ENCODE data around the gene NEURL1B. TPM values are rescaled to one million over a fixed set of nuclear protein-coding genes. Genes with fewer than 3 reads are reported as not detected.

NEURL1B gene
- total RNA-seq, 2 experiments from 2014 or later: 0.04 TPM; not detected in 1

DNA sequence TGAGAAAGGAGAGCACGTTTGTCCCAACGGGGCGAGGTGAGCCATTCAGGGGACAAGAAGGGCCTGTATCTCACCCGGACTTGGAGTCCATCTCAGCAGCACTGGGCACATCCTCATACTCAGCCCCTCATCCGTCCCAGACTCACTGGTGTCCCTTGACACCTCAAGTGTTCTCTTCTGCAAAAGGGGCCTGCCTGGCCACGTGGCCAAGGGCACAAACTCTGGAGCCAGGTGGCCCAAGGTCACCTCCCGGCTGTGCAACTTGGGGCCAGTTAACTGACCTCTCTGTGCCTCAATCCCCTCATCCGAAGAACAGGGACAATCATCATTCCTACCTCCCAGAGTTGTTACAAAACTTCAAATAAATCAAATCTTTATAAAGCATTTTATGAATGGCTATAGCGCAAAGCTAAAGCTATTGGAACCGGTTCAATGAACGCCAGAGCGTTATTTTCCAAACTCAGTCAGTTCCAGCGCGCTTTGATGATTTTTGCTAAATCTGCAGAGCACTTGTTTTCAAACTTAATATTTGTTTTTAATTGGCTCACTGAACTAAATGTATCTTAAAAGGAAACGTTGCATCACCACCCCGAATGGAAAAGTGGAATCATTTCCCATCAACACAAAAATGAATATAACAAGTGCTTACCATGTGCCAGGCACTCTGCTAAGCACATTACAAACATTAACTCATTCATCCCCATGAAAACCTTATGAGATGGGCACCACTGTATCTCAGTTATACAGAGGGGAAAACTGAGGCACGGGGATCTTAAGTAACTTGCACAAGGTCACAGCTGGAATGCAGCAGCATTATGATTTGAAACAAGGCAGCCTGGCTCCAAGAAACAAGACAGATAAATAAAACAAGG, 80.6 kb downstream of the NEURL1B start:
- ChIA-PET POLR2A (interaction anchor here (0.6 kb wide), 1 partner anchor 50 kb away, joined by 3 read pairs; no protein-coding TSS in a partner anchor), CTCF (interaction anchor here (0.7 to 3.3 kb wide), 2 partner anchors 49 to 213 kb away, joined by 3 to 15 read pairs; partner anchors contain the start of gene DUSP1)

DNA sequence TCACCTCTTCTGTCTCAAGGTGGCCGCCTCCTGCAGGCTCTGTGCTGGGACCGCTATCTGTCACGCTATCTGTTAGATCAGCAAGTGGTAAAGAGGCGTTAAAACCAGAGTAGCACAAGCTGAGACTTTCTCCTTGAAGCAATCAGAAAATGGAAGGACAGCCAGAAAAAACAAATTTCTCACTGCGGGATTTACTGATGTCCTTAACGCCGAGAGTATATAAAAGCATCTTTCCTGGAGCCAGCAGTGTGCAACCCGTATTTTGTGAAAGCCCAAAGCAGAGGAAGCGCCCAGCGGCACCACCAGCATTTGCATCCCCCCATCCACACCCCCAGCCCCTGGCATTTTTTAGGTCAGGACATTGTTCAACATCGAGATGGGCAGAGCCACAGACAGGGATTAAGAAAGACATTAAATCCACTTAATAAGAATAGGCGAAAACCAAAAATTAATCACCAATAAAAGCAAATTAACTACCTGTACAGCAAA, 81.3 kb downstream of the NEURL1B start:
- ChIA-PET POLR2A (no interaction called here), CTCF (interaction anchor here (0.7 to 3.3 kb wide), 3 partner anchors 49 to 609 kb away, joined by 3 to 15 read pairs (median 3); partner anchors contain the start of gene DUSP1)

DNA sequence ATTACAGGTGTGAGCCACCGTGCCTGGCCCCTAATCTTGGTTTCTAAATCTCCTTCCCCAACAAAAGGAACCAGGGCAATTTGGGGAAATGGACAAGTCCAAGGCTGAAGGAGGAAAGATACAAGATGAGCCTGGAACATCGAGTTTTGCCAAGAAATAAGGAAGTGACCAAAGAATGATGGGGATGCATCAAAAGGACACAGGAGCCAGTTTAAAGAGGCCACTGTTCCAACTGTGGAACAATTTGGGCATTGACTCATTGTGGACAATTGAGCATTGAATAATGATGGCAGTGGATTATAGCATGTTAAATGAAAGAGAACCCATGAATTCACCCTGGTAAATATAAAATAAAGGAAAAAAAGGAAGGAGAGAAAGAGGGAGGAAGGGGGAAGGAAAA, 82.4 kb downstream of the NEURL1B start:
- ChIA-PET POLR2A (no interaction called here), CTCF (interaction anchor here (0.6 to 1.5 kb wide), 5 partner anchors 11 to 608 kb away, joined by 3 to 10 read pairs (median 4); no protein-coding TSS in a partner anchor)

DNA sequence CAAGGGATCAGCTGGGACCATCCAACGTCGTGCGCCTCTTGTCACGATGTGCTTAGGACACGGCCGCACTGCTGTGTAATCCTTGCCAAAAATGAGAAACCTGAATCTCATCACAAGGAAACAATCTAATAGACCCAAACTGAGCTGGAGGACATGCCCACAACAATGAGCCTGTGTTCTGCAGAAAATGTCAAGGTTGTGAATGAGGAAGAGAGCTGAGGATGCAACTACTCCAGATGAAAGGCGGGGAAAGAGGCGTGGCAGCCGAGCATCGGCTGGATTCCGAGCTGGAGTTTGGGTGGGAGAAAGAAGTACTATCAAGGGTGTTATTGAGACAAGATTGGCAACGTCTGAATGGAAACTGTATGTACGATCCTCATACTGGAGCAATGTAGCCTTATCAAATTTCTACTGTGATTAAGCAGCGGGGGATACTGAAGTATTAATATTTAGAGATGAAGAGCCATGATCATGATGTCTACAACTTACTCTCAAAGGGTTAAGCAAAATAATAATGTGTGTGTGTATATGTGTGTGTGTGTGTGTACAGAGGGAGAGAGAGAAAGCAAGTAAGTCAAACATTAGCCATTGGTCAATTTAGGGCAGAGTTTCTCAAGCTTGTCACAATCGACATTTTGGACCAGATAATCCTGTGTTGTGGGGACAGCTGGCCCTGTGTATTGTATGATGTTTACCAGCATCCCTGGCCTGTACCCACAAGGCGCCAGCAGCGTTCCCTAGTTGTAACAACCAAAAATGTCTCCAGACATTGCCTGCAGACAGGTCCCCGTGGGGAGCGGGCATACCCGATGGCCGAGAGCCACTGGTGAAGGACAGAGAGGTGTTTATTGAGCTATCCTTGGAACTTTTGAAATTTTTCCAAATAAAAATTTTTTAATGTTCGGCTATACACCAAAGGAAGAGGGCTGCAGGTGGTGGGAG, 83.5 kb downstream of the NEURL1B start:
- ChIA-PET CTCF (interaction anchor here (0.6 to 1.5 kb wide), 7 partner anchors 10 to 207 kb away, joined by 3 to 10 read pairs (median 3); no protein-coding TSS in a partner anchor), POLR2A (interaction anchor here (1.0 kb wide), 1 partner anchor 40 kb away, joined by 3 read pairs; no protein-coding TSS in a partner anchor)

DNA sequence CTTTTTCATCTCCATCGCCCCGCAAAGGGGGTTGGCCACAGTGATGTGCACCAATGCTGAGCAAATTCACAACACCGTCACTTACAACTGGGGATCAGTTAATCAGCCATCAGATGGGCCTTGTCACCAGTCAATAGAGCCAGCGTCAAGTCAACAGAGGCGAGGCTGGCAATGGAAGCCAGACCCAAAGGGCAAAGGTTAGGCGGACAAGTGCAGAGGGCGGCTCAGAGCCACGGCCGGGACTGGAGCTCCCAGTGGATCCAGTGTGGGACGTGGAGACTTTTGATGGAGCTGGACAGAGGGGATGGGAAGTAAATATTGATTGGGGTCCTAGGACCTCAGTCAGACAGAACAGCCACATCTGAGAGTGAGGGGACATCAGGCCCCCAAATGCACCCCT, 84.2 kb downstream of the NEURL1B start:
- POLR2A ChIA-PET: interaction anchor here (1.0 kb wide), 1 partner anchor 39 kb away, joined by 3 read pairs; no protein-coding TSS in a partner anchor
- CTCF ChIA-PET: interaction anchor here (0.6 to 1.2 kb wide), 3 partner anchors 11 to 56 kb away, joined by 3 to 4 read pairs (median 3); no protein-coding TSS in a partner anchor

DNA sequence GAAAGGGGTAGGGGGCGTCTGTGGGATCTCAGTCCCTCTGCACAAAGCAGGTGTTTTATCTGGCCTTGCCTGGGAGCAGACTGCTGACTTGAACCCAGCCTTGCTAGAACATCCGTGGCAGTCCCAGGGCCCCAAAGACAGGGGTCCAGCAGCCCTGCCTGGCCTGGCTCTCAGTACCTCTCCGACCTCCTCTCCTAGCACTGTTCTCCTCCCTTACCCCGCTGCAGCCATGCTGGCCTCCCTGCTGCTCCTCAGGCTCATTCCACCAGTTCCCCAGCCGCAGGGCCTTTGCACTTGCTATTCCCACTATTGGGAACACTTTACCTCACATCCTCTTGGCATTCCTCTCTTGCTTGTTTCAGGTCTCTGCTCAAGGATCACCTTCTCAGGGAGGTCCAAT, 84.7 kb downstream of the NEURL1B start:
- ChIA-PET POLR2A (no interaction called here), CTCF (no interaction called here)

DNA sequence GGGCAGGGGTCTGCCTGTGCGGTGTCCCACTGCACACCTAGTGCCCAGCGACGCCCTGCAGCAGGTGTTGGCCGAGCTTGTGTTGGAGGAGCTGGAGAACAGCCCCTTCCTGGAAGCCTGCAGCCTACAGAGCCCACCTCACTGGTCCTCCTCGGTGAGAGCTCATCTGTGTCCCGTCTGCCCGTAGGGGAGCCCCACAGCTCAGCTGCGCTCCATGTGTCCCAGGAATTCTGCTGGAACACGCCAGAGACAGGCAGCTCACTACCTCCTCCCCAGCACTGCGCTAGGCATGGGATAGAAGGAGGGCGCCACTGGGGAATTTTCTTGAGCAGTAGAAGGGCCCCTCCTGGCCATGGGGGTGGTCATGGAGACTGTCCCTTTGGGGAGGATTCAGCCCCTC, 85.9 kb downstream of the NEURL1B start:
- ChIA-PET CTCF (interaction anchor here (1.3 to 1.8 kb wide), 2 partner anchors 12 to 205 kb away, joined by 4 to 5 read pairs; no protein-coding TSS in a partner anchor), POLR2A (no interaction called here)

DNA sequence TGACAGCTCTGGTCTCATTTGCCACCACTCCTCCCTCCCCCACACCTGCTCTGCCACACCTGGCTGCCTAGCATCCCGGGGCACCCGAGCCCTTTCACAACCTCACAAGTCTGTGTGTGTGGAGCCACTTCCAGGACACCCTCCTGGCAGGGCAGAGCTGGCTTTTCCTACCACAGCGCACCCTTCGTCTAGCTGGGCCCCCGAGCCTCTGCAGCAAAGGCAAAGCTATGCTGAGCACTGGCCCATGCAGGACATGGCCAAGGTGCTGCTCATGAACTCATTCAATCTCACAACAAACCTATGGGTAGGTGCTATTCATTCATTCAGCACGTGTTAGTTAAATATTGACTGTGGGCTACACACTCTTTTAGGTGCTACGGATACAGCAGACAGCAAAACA, 86.5 kb downstream of the NEURL1B start:
- CTCF ChIA-PET: interaction anchor here (1.3 to 1.8 kb wide), 2 partner anchors 12 to 205 kb away, joined by 4 to 5 read pairs; no protein-coding TSS in a partner anchor

DNA sequence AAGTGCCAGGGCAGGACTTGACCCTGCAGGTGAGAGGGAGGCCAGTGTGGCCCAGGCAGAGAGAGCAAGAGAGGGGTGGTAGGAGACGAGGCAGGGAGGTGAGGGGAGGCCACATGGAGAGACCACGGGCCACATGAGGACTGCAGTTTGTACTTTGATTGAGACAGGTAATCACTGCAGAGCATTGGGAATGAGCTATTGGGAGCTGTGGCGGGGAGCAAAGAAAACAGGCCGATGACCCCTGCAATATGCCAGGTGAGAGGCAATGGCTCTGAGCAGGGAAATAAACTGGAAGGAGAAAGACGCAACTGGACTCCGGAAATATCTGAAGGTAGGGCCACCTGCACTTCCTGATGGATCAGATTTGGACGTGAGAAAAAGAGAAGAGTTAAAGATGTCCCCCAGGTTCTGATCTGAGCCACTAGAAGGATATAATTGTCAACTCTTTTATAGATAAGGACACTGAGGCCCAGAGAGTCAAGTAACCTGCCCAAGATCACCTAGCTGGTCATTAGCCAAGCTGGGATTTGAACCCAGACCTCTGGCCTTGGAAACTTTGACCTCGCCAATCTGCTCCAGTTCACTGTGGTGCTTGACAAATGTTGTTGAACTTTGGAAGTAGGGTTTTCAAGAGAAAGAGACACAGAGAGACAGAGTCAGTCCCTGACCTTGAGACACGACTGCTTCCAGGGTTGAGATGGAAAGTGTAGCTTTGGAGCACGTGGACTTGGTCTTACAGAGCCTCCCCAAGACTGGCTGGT, 87.6 kb downstream of the NEURL1B start:
- ChIA-PET CTCF (no interaction called here), POLR2A (no interaction called here)

More for the DNA sequence above, 86.5 kb downstream of the NEURL1B start:
- POLR2A ChIA-PET: no interaction called here

DNA sequence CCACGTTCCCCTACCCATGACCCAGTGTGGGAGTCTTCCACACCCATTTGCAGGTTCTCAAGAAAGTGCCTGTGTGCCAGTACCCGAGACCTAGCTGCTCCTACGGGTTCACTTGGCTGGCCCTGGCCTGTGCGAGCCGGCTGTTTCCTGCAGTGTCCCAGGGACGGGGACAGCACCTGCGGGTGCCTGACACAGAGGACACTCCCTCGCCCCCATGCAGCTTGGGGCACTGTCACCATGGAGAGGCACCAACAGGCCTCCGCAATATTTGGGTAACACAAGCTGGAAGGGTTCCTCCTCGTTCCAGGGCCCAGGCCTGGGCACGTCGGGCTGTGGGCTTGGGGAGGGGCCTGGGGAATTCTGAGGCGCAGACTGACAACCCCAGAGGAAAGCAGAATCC, 88.5 kb downstream of the NEURL1B start:
- CTCF ChIA-PET: interaction anchor here (0.6 to 1.3 kb wide), 2 partner anchors 13 to 319 kb away, joined by 3 to 4 read pairs; no protein-coding TSS in a partner anchor

DNA sequence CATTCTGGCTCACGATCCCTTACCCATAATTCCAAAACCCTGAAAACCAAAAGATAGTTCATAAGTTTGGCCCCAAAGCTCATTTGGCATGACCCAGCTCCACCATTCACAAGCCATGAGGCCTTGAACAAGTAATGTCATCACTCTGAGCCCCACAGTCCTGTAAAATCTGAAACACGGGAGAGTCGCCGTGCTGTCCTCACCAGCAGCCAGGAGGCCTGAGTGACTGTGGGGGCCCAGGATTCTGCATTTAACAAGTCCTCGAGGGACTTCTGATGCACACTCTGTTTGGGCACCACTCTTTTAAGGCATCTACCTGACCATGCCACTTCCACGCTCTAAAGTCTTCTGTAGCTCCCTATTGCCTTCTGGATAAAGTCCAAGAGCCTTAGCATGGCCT, 89.2 kb downstream of the NEURL1B start:
- POLR2A ChIA-PET: no interaction called here
- CTCF ChIA-PET: interaction anchor here (0.6 to 1.3 kb wide), 2 partner anchors 14 to 318 kb away, joined by 3 to 4 read pairs; no protein-coding TSS in a partner anchor

More for the DNA sequence above, 88.5 kb downstream of the NEURL1B start:
- POLR2A ChIA-PET: no interaction called here

DNA sequence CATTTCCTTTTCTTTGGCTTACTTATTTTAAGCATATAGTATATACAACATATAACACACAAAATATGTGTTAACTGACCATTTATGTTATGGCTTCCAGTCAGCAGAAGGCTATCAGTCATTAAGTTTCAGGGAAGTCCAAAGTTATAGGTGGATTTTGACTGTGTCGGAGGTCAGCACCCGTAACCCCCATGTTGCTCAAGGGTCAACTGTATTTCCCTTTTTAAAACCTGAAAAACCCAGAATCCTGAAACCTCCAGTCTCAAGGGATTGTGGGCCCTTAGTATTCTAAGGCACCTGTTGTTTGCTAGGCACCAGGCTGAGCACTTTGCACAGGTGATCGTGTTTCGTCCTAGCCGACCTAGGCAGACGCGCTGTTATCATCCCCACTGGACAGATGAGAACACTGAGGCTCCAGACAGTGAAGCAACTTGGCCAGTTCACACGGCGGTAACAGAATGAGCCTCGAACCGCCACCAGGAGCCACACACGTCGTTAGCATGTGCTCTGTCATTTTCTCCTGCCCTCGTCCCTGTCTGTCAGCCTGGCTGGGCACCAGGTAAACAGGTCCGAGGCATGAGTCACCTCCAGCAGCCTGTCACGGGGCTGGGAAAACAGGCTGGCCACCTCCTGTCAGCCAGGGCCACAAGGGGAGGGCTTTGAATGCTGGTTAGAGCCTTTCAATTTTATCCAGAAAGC, 90.1 kb downstream of the NEURL1B start:
- POLR2A ChIA-PET: no interaction called here
- CTCF ChIA-PET: interaction anchor here (1.3 kb wide), 1 partner anchor 14 kb away, joined by 3 read pairs; no protein-coding TSS in a partner anchor

DNA sequence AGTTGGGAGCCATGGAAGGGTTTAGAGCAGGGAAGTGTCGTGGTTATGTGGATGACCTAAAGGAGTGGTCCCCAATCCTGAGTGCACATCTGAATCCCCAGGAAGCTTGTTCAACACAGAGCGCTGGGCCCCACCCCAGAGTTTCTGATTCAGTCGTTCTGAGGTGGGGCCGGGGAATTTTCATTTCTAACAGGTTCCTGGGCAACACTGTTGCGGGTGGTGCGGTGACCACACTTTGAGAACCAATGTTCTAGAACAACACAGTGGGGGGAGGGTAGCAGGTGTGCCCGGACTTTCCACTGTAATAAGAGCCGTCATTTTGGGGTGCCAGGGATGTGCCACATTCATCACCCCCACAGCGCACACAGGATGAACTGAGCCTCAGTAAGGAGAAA, 90.6 kb downstream of the NEURL1B start:
- ChIA-PET CTCF (interaction anchor here (2.4 kb wide), 1 partner anchor 201 kb away, joined by 8 read pairs; no protein-coding TSS in a partner anchor), POLR2A (no interaction called here)

DNA sequence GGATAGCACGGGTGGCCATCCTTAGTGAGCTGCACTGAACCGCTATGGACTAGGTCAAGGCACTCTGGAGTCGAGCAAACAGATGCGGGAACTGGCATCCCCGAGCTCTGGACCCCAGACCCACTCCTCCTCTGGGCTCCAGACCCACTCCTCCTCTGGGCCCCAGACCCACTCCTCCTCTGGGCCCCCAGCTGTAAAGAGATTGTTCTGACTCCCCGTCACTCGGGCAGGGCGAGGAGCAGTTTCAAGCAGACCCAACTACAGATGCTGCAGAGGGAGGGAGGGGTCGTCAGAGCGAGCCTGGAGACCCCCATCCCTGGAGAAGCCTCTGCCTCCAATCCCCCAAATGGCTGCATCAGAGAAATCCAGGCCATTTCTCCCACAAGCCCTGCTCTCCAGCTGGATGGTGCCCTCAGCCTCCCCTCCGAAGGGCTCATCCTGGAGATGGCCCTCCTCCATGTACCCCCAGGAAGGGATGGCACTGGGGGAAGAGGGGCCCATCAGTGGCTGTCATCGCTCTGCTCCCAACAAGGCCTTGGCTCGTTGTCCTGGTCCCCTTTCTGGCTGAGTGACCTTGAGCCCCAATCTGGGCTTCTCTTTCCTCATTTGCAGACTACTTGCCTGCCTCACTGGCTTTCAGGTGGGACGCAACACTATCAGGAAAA, 91.3 kb downstream of the NEURL1B start:
- ChIA-PET CTCF (interaction anchor here (1.5 to 2.4 kb wide), 2 partner anchors 16 to 200 kb away, joined by 5 to 8 read pairs; no protein-coding TSS in a partner anchor), POLR2A (no interaction called here)

DNA sequence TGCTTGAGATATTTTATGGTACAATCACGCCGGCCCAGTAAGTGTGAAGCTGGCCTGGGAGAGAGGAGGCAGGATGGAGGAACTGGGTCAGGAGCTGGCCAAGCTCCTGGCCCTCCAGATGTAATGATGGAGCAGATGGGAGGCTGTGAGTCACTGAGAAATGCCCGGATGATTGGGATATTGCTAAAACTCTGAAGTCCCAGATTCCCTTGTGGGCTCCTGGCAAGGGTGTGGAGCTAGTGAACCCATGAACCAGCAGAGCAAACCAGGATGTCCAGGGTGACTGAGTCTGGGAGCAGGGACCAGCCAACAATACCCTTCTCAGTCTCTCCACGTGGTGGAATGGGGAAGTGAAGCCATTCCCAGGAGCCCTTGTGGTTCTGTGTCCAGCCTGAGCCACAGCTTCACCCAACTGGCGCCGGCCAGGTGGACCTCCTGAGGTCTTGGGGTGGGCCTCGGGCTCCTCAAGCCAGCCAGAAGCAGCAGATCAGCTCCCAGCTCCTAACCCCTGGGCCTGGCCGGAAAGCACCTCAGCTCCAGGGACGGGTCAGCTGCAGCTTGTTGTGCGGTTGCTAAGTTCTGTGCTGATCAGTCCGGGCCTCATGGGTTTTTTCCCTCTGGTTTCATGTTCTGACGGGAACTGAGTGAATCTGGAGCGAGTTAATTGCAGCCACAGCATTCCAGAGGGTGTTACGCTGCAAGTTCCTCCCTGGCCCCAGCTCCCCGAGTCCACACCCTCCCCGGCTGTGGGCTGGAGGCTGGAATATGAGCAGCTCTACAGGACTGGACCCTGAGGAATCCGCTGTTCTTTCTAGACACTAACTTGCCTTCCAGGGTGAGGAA, 92.3 kb downstream of the NEURL1B start:
- CTCF ChIA-PET: interaction anchor here (1.5 to 2.4 kb wide), 4 partner anchors 17 to 199 kb away, joined by 3 to 8 read pairs (median 4); no protein-coding TSS in a partner anchor
- POLR2A ChIA-PET: no interaction called here

DNA sequence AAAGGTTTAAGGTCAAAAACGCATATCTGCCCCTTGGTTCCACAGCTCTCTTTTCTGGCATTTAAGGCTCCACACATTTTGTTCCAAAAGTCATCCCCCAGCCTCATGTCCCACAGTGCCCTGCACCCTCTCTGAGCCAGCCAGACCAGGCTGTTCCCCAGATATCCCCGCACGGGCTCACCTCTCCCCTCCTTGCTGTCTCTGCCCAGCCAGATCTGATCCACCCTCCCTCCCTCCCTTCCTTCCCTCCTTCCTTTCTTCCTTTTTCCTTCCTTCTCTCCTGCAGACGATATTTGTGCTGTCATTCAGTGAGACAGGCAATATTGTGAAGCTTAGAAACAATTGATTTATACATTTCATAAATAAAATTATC, 92.9 kb downstream of the NEURL1B start:
- ChIA-PET CTCF (interaction anchor here (1.5 to 2.4 kb wide), 4 partner anchors 17 to 199 kb away, joined by 3 to 8 read pairs (median 4); no protein-coding TSS in a partner anchor), POLR2A (no interaction called here)
